MM.1S (cell line): ENCODE data around the gene HSF4.

ENCODE experiments used
- EZH2 ChIP-seq: fragments of 300-600 bp; sonication (generic); optimal IDR thresholded peaks from 2 replicates; pipeline ENCODE3; 2017; ENCODE audit warnings: low read depth, mild to moderate bottlenecking, antibody characterized with exemption, low read length, mixed read lengths
- EZH2phosphoT487 ChIP-seq: fragments of 300-600 bp; sonication (generic); IDR thresholded peaks from 2 replicates; pipeline ENCODE4 v1.6.1; 2018; ENCODE audit warnings: antibody characterized with exemption, low read length

- TF ChIP-seq EZH2 (no peak), EZH2phosphoT487 (no peak)
These were observed 15.0 kb downstream of the HSF4 start for GRCh38 chr16:67179421-67180080.
